GM23338 (cell line): Measurements from ENCODE around the gene RASSF10.

Experiments used
- CREB1 ChIP-seq: fragments of 250-450 bp; sonication (Bioruptor Pico); IDR thresholded peaks from 2 replicates; pipeline ENCODE4 v1.5.0; 2020; ENCODE audit warnings: low read depth, mild to moderate bottlenecking, moderate library complexity
- EZH2 ChIP-seq: fragments of 200-600 bp; sonication (generic); IDR thresholded peaks from one replicate; pipeline ENCODE4 v1.8.0; 2017; ENCODE audit warnings: antibody characterized with exemption, mild to moderate bottlenecking, low read depth; ENCODE audit not compliant: unreplicated experiment
- EZH2phosphoT487 ChIP-seq: fragments of 200-600 bp; sonication (generic); IDR thresholded peaks from one replicate; pipeline ENCODE4 v1.8.1; 2018; ENCODE audit warnings: antibody characterized with exemption; ENCODE audit not compliant: unreplicated experiment
- JUNB ChIP-seq: IDR thresholded peaks from one replicate; pipeline ENCODE4 v1.6.1; 2016; ENCODE audit warnings: antibody characterized with exemption; ENCODE audit not compliant: unreplicated experiment
- NANOG ChIP-seq: IDR thresholded peaks from 2 replicates; pipeline ENCODE4 v1.6.1; 2016; ENCODE audit warnings: antibody characterized with exemption, borderline replicate concordance
- POLR2AphosphoS5 ChIP-seq: IDR thresholded peaks from 2 replicates; pipeline ENCODE4 v1.6.1; 2016; ENCODE audit warnings: antibody characterized with exemption, low read depth
- STAT1 ChIP-seq: IDR thresholded peaks from one replicate; pipeline ENCODE4 v1.6.1; 2016; ENCODE audit warnings: antibody characterized with exemption; ENCODE audit not compliant: unreplicated experiment
- ZNF331 ChIP-seq: fragments of 250-450 bp; sonication (Bioruptor Pico); IDR thresholded peaks from 2 replicates; pipeline ENCODE4 v1.5.0; 2020; ENCODE audit warnings: low read depth, mild to moderate bottlenecking, moderate library complexity
- TF ChIP-seq, protein P1 (sequence below), 2 experiments: fragments of 200-600 bp in 1 of 2; sonication (generic) in 1 of 2; conservative IDR thresholded peaks; 2 replicates each; pipeline versions ENCODE4 v1.5.1 to v1.6.1; 2016 to 2017; ENCODE audit warnings: antibody characterized with exemption in 2 of 2, low read depth in 2 of 2, mild to moderate bottlenecking in 2 of 2, moderate library complexity in 1 of 2
- TF ChIP-seq, protein P2 (sequence below): IDR thresholded peaks from one replicate; pipeline ENCODE4 v1.6.1; 2018; ENCODE audit warnings: antibody characterized with exemption; ENCODE audit not compliant: unreplicated experiment
- TF ChIP-seq, protein P3 (sequence below): IDR thresholded peaks from 2 replicates; pipeline ENCODE4 v1.6.1; 2016; ENCODE audit warnings: antibody characterized with exemption
- TF ChIP-seq, protein P4 (sequence below): fragments of 250-450 bp; sonication (Bioruptor Pico); IDR thresholded peaks from 2 replicates; pipeline ENCODE4 v1.5.0; 2020; ENCODE audit warnings: mild to moderate bottlenecking, moderate library complexity

DNA sequence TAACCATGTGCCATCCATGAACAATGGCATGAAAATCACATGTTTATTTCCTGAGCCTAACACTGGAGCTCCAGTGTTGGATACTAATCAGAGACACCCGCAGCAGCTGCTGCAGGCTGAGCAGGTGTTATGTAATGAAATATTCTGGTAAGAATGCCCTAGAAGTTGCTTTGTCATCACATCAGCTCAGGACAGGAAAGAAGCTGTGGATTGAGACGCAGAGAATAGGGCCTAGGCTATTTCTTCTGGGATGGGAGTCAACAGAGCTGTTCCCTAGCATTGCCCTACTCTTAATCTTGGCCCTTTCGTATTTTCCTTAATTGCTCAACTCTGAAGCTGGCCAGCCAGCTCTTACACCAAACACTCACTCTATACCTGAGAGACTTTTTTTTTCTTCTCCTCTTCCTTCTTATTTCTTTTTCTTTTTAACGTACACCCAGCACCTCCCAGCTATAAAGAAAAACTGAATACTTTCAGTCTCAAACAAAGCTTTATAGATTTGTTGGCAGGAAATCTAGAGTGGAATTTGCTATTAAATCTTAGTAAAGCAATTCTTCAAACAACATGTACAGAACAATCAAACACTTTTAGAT, 31.9 kb downstream of the RASSF10 start:
- TF ChIP-seq, protein P1, sequence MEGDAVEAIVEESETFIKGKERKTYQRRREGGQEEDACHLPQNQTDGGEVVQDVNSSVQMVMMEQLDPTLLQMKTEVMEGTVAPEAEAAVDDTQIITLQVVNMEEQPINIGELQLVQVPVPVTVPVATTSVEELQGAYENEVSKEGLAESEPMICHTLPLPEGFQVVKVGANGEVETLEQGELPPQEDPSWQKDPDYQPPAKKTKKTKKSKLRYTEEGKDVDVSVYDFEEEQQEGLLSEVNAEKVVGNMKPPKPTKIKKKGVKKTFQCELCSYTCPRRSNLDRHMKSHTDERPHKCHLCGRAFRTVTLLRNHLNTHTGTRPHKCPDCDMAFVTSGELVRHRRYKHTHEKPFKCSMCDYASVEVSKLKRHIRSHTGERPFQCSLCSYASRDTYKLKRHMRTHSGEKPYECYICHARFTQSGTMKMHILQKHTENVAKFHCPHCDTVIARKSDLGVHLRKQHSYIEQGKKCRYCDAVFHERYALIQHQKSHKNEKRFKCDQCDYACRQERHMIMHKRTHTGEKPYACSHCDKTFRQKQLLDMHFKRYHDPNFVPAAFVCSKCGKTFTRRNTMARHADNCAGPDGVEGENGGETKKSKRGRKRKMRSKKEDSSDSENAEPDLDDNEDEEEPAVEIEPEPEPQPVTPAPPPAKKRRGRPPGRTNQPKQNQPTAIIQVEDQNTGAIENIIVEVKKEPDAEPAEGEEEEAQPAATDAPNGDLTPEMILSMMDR (conservative IDR thresholded peaks at IDR 0.05; ENCODE audit: low read depth in 2 of 2), result no peak
- TF ChIP-seq EZH2phosphoT487, result no peak
- TF ChIP-seq EZH2, result no peak
- TF ChIP-seq POLR2AphosphoS5, result no peak
- no peak for TF ChIP-seq STAT1
- no peak for TF ChIP-seq CREB1
- no peak for TF ChIP-seq NANOG
- TF ChIP-seq, protein P2, sequence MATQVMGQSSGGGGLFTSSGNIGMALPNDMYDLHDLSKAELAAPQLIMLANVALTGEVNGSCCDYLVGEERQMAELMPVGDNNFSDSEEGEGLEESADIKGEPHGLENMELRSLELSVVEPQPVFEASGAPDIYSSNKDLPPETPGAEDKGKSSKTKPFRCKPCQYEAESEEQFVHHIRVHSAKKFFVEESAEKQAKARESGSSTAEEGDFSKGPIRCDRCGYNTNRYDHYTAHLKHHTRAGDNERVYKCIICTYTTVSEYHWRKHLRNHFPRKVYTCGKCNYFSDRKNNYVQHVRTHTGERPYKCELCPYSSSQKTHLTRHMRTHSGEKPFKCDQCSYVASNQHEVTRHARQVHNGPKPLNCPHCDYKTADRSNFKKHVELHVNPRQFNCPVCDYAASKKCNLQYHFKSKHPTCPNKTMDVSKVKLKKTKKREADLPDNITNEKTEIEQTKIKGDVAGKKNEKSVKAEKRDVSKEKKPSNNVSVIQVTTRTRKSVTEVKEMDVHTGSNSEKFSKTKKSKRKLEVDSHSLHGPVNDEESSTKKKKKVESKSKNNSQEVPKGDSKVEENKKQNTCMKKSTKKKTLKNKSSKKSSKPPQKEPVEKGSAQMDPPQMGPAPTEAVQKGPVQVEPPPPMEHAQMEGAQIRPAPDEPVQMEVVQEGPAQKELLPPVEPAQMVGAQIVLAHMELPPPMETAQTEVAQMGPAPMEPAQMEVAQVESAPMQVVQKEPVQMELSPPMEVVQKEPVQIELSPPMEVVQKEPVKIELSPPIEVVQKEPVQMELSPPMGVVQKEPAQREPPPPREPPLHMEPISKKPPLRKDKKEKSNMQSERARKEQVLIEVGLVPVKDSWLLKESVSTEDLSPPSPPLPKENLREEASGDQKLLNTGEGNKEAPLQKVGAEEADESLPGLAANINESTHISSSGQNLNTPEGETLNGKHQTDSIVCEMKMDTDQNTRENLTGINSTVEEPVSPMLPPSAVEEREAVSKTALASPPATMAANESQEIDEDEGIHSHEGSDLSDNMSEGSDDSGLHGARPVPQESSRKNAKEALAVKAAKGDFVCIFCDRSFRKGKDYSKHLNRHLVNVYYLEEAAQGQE, result no peak
- no peak for TF ChIP-seq ZNF331 (CRISPR knock-in tag)
- TF ChIP-seq, protein P3, sequence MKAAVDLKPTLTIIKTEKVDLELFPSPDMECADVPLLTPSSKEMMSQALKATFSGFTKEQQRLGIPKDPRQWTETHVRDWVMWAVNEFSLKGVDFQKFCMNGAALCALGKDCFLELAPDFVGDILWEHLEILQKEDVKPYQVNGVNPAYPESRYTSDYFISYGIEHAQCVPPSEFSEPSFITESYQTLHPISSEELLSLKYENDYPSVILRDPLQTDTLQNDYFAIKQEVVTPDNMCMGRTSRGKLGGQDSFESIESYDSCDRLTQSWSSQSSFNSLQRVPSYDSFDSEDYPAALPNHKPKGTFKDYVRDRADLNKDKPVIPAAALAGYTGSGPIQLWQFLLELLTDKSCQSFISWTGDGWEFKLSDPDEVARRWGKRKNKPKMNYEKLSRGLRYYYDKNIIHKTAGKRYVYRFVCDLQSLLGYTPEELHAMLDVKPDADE, result no peak
- no peak for TF ChIP-seq JUNB
- TF ChIP-seq, protein P4, sequence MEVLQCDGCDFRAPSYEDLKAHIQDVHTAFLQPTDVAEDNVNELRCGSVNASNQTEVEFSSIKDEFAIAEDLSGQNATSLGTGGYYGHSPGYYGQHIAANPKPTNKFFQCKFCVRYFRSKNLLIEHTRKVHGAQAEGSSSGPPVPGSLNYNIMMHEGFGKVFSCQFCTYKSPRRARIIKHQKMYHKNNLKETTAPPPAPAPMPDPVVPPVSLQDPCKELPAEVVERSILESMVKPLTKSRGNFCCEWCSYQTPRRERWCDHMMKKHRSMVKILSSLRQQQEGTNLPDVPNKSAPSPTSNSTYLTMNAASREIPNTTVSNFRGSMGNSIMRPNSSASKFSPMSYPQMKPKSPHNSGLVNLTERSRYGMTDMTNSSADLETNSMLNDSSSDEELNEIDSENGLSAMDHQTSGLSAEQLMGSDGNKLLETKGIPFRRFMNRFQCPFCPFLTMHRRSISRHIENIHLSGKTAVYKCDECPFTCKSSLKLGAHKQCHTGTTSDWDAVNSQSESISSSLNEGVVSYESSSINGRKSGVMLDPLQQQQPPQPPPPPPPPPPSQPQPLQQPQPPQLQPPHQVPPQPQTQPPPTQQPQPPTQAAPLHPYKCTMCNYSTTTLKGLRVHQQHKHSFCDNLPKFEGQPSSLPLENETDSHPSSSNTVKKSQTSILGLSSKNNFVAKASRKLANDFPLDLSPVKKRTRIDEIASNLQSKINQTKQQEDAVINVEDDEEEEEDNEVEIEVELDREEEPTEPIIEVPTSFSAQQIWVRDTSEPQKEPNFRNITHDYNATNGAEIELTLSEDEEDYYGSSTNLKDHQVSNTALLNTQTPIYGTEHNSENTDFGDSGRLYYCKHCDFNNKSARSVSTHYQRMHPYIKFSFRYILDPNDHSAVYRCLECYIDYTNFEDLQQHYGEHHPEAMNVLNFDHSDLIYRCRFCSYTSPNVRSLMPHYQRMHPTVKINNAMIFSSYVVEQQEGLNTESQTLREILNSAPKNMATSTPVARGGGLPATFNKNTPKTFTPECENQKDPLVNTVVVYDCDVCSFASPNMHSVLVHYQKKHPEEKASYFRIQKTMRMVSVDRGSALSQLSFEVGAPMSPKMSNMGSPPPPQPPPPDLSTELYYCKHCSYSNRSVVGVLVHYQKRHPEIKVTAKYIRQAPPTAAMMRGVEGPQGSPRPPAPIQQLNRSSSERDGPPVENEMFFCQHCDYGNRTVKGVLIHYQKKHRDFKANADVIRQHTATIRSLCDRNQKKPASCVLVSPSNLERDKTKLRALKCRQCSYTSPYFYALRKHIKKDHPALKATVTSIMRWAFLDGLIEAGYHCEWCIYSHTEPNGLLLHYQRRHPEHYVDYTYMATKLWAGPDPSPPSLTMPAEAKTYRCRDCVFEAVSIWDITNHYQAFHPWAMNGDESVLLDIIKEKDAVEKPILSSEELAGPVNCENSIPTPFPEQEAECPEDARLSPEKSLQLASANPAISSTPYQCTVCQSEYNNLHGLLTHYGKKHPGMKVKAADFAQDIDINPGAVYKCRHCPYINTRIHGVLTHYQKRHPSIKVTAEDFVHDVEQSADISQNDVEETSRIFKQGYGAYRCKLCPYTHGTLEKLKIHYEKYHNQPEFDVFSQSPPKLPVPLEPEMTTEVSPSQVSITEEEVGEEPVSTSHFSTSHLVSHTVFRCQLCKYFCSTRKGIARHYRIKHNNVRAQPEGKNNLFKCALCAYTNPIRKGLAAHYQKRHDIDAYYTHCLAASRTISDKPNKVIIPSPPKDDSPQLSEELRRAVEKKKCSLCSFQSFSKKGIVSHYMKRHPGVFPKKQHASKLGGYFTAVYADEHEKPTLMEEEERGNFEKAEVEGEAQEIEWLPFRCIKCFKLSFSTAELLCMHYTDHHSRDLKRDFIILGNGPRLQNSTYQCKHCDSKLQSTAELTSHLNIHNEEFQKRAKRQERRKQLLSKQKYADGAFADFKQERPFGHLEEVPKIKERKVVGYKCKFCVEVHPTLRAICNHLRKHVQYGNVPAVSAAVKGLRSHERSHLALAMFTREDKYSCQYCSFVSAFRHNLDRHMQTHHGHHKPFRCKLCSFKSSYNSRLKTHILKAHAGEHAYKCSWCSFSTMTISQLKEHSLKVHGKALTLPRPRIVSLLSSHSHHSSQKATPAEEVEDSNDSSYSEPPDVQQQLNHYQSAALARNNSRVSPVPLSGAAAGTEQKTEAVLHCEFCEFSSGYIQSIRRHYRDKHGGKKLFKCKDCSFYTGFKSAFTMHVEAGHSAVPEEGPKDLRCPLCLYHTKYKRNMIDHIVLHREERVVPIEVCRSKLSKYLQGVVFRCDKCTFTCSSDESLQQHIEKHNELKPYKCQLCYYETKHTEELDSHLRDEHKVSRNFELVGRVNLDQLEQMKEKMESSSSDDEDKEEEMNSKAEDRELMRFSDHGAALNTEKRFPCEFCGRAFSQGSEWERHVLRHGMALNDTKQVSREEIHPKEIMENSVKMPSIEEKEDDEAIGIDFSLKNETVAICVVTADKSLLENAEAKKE (CRISPR knock-in tag), result no peak
